ENCODE measurements around the gene ZNF764.

- no peak for TF ChIP-seq POLR2AphosphoS5 (IDR thresholded peaks at IDR 0.05)
- TF ChIP-seq POLR2A (IDR thresholded peaks at IDR 0.05), result no peak
- TF ChIP-seq, protein P1, sequence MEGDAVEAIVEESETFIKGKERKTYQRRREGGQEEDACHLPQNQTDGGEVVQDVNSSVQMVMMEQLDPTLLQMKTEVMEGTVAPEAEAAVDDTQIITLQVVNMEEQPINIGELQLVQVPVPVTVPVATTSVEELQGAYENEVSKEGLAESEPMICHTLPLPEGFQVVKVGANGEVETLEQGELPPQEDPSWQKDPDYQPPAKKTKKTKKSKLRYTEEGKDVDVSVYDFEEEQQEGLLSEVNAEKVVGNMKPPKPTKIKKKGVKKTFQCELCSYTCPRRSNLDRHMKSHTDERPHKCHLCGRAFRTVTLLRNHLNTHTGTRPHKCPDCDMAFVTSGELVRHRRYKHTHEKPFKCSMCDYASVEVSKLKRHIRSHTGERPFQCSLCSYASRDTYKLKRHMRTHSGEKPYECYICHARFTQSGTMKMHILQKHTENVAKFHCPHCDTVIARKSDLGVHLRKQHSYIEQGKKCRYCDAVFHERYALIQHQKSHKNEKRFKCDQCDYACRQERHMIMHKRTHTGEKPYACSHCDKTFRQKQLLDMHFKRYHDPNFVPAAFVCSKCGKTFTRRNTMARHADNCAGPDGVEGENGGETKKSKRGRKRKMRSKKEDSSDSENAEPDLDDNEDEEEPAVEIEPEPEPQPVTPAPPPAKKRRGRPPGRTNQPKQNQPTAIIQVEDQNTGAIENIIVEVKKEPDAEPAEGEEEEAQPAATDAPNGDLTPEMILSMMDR (IDR thresholded peaks at IDR 0.05), result no peak
These were observed 9.5 kb downstream of the ZNF764 start for GRCh38 chr16:30548416-30549253.

Data from transverse colon (tissue), 4 donors.